ENCODE data around the gene CRYBG3. TPM values are rescaled to one million over a fixed set of nuclear protein-coding genes. Genes with fewer than 3 reads are reported as not detected.

Gene CRYBG3
- total and polyA plus RNA-seq, 4 experiments from 2014 or later, result 0.83 to 12.3 (median 7.5) TPM

GRCh38 chr3:97835761-97836160, 13.9 kb downstream of the CRYBG3 start:
- no peaks in the 10 kb centered on the region for H3K36me3 ChIP-seq (ENCODE audit: insufficient read depth, low read length)
- no peak overlapping the region for H3K27ac ChIP-seq (ENCODE audit: low read depth, low read length)
- no peak overlapping the region for H3K4me3 ChIP-seq (ENCODE audit: low read length in 2 of 2)
- Mint-ChIP-seq H3K27me3 (no peaks in the 10 kb centered on the region), H3K27ac (no peak overlapping the region), H3K4me1 (peaks cover 0 to 9% (median 3%) of the 10 kb centered on the region in 4 donors), H3K36me3 (no peaks in the 10 kb centered on the region), H3K4me3 (no peak overlapping the region), H3K9me3 (peaks cover 0 to 10% (median 0%) of the 10 kb centered on the region in 8 donors)
- no peak for DNase-seq
- no peaks in the 10 kb centered on the region for H3K9me3 ChIP-seq (ENCODE audit: control insufficient read depth in 1 of 2, low read length in 2 of 2)
- intact Hi-C loops (cut with micrococcal nuclease), result no loop called here
- ChIA-PET POLR2A (ENCODE audit: partially characterized antibody) (interaction anchor here (1.1 kb wide), 1 partner anchor 14 kb away, joined by 4 read pairs; the partner anchor contains the start of gene CRYBG3), CTCF (ENCODE audit: partially characterized antibody) (no interaction called here)
- H3K4me1 ChIP-seq (ENCODE audit: insufficient read depth, low read length), result no peaks in the 10 kb centered on the region
- no peaks in the 10 kb centered on the region for H3K27me3 ChIP-seq (ENCODE audit: insufficient read depth, low read length)

GRCh38 chr3:97838393-97838792, 16.6 kb downstream of the CRYBG3 start:
- Histone ChIP-seq H3K9me3 (ENCODE audit: control insufficient read depth in 1 of 2, low read length in 2 of 2) (no peaks in the 10 kb centered on the region), H3K36me3 (ENCODE audit: insufficient read depth, low read length) (no peaks in the 10 kb centered on the region), H3K27ac (ENCODE audit: low read depth, low read length) (no peak overlapping the region), H3K4me1 (ENCODE audit: insufficient read depth, low read length) (no peaks in the 10 kb centered on the region), H3K4me3 (ENCODE audit: low read length in 2 of 2) (no peak overlapping the region), H3K27me3 (ENCODE audit: insufficient read depth, low read length) (no peaks in the 10 kb centered on the region)
- Mint-ChIP-seq H3K4me1 (peaks cover 0 to 9% (median 2%) of the 10 kb centered on the region in 4 donors), H3K9me3 (peaks cover 0 to under 1% (median 0%) of the 10 kb centered on the region in 8 donors), H3K27me3 (no peaks in the 10 kb centered on the region), H3K36me3 (no peaks in the 10 kb centered on the region), H3K27ac (no peak overlapping the region), H3K4me3 (no peak overlapping the region)
- CTCF ChIA-PET (ENCODE audit: partially characterized antibody), result interaction anchor here (0.8 to 1.9 kb wide), 3 partner anchors 8 to 15 kb away, joined by 3 to 5 read pairs (median 4); no protein-coding TSS in a partner anchor
- intact Hi-C loops (cut with micrococcal nuclease), result no loop called here
- no peak for DNase-seq
- POLR2A ChIA-PET (ENCODE audit: partially characterized antibody), result no interaction called here

- Mint-ChIP-seq H3K27ac (peak overlapping the region in 2 of 7 donors; percentile 3 to 13), H3K36me3 (peaks cover 0 to 6% of the 10 kb centered on the region in 2 donors), H3K9me3 (no peaks in the 10 kb centered on the region), H3K27me3 (no peaks in the 10 kb centered on the region), H3K4me1 (peaks cover 0 to 9% (median 2%) of the 10 kb centered on the region in 4 donors), H3K4me3 (no peak overlapping the region)
- DNase-seq, result no peak
- Histone ChIP-seq H3K27ac (ENCODE audit: low read depth, low read length) (no peak overlapping the region), H3K4me1 (ENCODE audit: insufficient read depth, low read length) (no peaks in the 10 kb centered on the region), H3K27me3 (ENCODE audit: insufficient read depth, low read length) (no peaks in the 10 kb centered on the region), H3K4me3 (ENCODE audit: low read length in 2 of 2) (no peak overlapping the region), H3K36me3 (ENCODE audit: insufficient read depth, low read length) (no peaks in the 10 kb centered on the region), H3K9me3 (ENCODE audit: control insufficient read depth in 1 of 2, low read length in 2 of 2) (no peaks in the 10 kb centered on the region)
- CTCF ChIA-PET (ENCODE audit: partially characterized antibody), result interaction anchor here (1.1 kb wide), 1 partner anchor 19 kb away, joined by 3 read pairs; the partner anchor contains the start of gene CRYBG3
- intact Hi-C loops (cut with micrococcal nuclease), result no loop called here
- POLR2A ChIA-PET (ENCODE audit: partially characterized antibody), result interaction anchor here (1.2 kb wide), 1 partner anchor 18 kb away, joined by 3 read pairs; the partner anchor contains the start of gene CRYBG3
These were observed 18.1 kb downstream of the CRYBG3 start for GRCh38 chr3:97839944-97840343.

- Histone ChIP-seq H3K9me3 (ENCODE audit: control insufficient read depth in 1 of 2, low read length in 2 of 2) (no peaks in the 10 kb centered on the region), H3K4me1 (ENCODE audit: insufficient read depth, low read length) (no peaks in the 10 kb centered on the region), H3K36me3 (ENCODE audit: insufficient read depth, low read length) (no peaks in the 10 kb centered on the region), H3K27ac (ENCODE audit: low read depth, low read length) (no peak overlapping the region), H3K4me3 (ENCODE audit: low read length in 2 of 2) (no peak overlapping the region), H3K27me3 (ENCODE audit: insufficient read depth, low read length) (no peaks in the 10 kb centered on the region)
- peaks cover 0 to 9% (median 1%) of the 10 kb centered on the region in 4 donors for H3K4me1 Mint-ChIP-seq
- no peak for DNase-seq
- intact Hi-C loops (cut with micrococcal nuclease), result no loop called here
- H3K27ac Mint-ChIP-seq, result no peak overlapping the region
- no peak overlapping the region for H3K4me3 Mint-ChIP-seq
- H3K27me3 Mint-ChIP-seq, result no peaks in the 10 kb centered on the region
- peaks cover 0 to 12% of the 10 kb centered on the region in 2 donors for H3K36me3 Mint-ChIP-seq
- ChIA-PET POLR2A (ENCODE audit: partially characterized antibody) (interaction anchor here (1.0 kb wide), 1 partner anchor 19 kb away, joined by 3 read pairs; the partner anchor contains the start of gene CRYBG3), CTCF (ENCODE audit: partially characterized antibody) (no interaction called here)
- peaks cover 0 to 2% (median 0%) of the 10 kb centered on the region in 8 donors for H3K9me3 Mint-ChIP-seq
These were observed 19.5 kb downstream of the CRYBG3 start for GRCh38 chr3:97841304-97841703.

- DNase-seq, result no peak
- no peak overlapping the region for H3K27ac ChIP-seq (ENCODE audit: low read depth, low read length)
- ChIA-PET CTCF (ENCODE audit: partially characterized antibody) (interaction anchor here (0.9 kb wide), 1 partner anchor 182 kb away, joined by 3 read pairs; no protein-coding TSS in a partner anchor), POLR2A (ENCODE audit: partially characterized antibody) (no interaction called here)
- intact Hi-C loops (cut with micrococcal nuclease), result no loop called here
- Mint-ChIP-seq H3K9me3 (peaks cover 0 to 2% (median 0%) of the 10 kb centered on the region in 8 donors), H3K4me3 (no peak overlapping the region), H3K4me1 (peaks cover 0 to 3% (median 1%) of the 10 kb centered on the region in 4 donors), H3K27ac (no peak overlapping the region), H3K27me3 (no peaks in the 10 kb centered on the region), H3K36me3 (peaks cover 0 to 14% of the 10 kb centered on the region in 2 donors)
- H3K36me3 ChIP-seq (ENCODE audit: insufficient read depth, low read length), result no peaks in the 10 kb centered on the region
- no peaks in the 10 kb centered on the region for H3K27me3 ChIP-seq (ENCODE audit: insufficient read depth, low read length)
- no peaks in the 10 kb centered on the region for H3K4me1 ChIP-seq (ENCODE audit: insufficient read depth, low read length)
- H3K9me3 ChIP-seq (ENCODE audit: control insufficient read depth in 1 of 2, low read length in 2 of 2), result no peaks in the 10 kb centered on the region
- H3K4me3 ChIP-seq (ENCODE audit: low read length in 2 of 2), result no peak overlapping the region
These were observed 20.1 kb downstream of the CRYBG3 start for GRCh38 chr3:97841956-97842355.

GRCh38 chr3:97848779-97849178, 27.0 kb downstream of the CRYBG3 start:
- peaks cover 0 to 4% (median 0%) of the 10 kb centered on the region in 4 donors for H3K4me1 Mint-ChIP-seq
- Histone ChIP-seq H3K36me3 (ENCODE audit: insufficient read depth, low read length) (no peaks in the 10 kb centered on the region), H3K4me1 (ENCODE audit: insufficient read depth, low read length) (no peaks in the 10 kb centered on the region), H3K27me3 (ENCODE audit: insufficient read depth, low read length) (no peaks in the 10 kb centered on the region), H3K9me3 (ENCODE audit: control insufficient read depth in 1 of 2, low read length in 2 of 2) (no peaks in the 10 kb centered on the region), H3K27ac (ENCODE audit: low read depth, low read length) (no peak overlapping the region), H3K4me3 (ENCODE audit: low read length in 2 of 2) (no peak overlapping the region)
- H3K4me3 Mint-ChIP-seq, result no peak overlapping the region
- ChIA-PET CTCF (ENCODE audit: partially characterized antibody) (no interaction called here), POLR2A (ENCODE audit: partially characterized antibody) (no interaction called here)
- H3K9me3 Mint-ChIP-seq, result peaks cover 2 to 14% (median 2%) of the 10 kb centered on the region in 8 donors
- peaks cover 0 to 30% of the 10 kb centered on the region in 2 donors for H3K36me3 Mint-ChIP-seq
- H3K27ac Mint-ChIP-seq, result no peak overlapping the region
- H3K27me3 Mint-ChIP-seq, result no peaks in the 10 kb centered on the region
- intact Hi-C loops (cut with micrococcal nuclease), result no loop called here
- no peak for DNase-seq

- no peaks in the 10 kb centered on the region for H3K4me1 Mint-ChIP-seq
- no peaks in the 10 kb centered on the region for H3K27me3 ChIP-seq (ENCODE audit: insufficient read depth, low read length)
- peaks cover 2 to 20% (median 15%) of the 10 kb centered on the region in 8 donors for H3K9me3 Mint-ChIP-seq
- H3K27ac Mint-ChIP-seq, result no peak overlapping the region
- no peak overlapping the region for H3K4me3 Mint-ChIP-seq
- POLR2A ChIA-PET (ENCODE audit: partially characterized antibody), result no interaction called here
- CTCF ChIA-PET (ENCODE audit: partially characterized antibody), result no interaction called here
- peaks cover 4 to 32% of the 10 kb centered on the region in 2 donors for H3K36me3 Mint-ChIP-seq
- no peak overlapping the region for H3K4me3 ChIP-seq (ENCODE audit: low read length in 2 of 2)
- intact Hi-C loops (cut with micrococcal nuclease), result no loop called here
- DNase-seq, result no peak
- no peaks in the 10 kb centered on the region for H3K36me3 ChIP-seq (ENCODE audit: insufficient read depth, low read length)
- no peaks in the 10 kb centered on the region for H3K9me3 ChIP-seq (ENCODE audit: control insufficient read depth in 1 of 2, low read length in 2 of 2)
- no peaks in the 10 kb centered on the region for H3K27me3 Mint-ChIP-seq
- no peaks in the 10 kb centered on the region for H3K4me1 ChIP-seq (ENCODE audit: insufficient read depth, low read length)
- H3K27ac ChIP-seq (ENCODE audit: low read depth, low read length), result no peak overlapping the region
These were observed 35.6 kb downstream of the CRYBG3 start for GRCh38 chr3:97857401-97857800.

Measured in CD4-positive, alpha-beta memory T cell (primary cell).